Measurements from ENCODE around the gene NDUFA1.
"Not testable (repeated sequence)": the region's sequence is repeated elsewhere in the genome, so short reads cannot be mapped to it uniquely, and the experiment has no call there.

Gene NDUFA1

GRCh38 chrX:119916310-119916709 lies 44.7 kb downstream of the NDUFA1 start:
- no peak for DNase-seq

GRCh38 chrX:119917877-119918276 lies 46.2 kb downstream of the NDUFA1 start:
- no peak for DNase-seq

- no peak for DNase-seq
These were observed 48.4 kb downstream of the NDUFA1 start for GRCh38 chrX:119919835-119920585.

- not testable (repeated sequence) for DNase-seq
These were observed 50.8 kb downstream of the NDUFA1 start for GRCh38 chrX:119922391-119922790.

All from cerebellar nuclear complex (tissue), 1 donor.